Stimulated activated CD8-positive, alpha-beta memory T cell treated with anti-CD3 and anti-CD28 coated beads, Interleukin-7, amount 100 ng/mL, for 1 hour (primary cell): ENCODE results near the gene EIF3K.
A peak's percentile ranks its signal among the peaks of the same experiment; 100 is the strongest.
"Not testable (repeated sequence)": the region's sequence is repeated elsewhere in the genome, so short reads cannot be mapped to it uniquely, and the experiment has no call there.

Experiments used
- DNase-seq, 2 donors: peaks; one replicate each; pipeline ENCODE4 v3.0.0-alpha.2; 2020; ENCODE audit warnings: low read depth in 2 of 2

EIF3K gene

GRCh38 chr19:38617764-38618589 lies 1.0 kb upstream of the EIF3K start, which contains the start of gene MAP4K1:
Gene MAP4K1, minus strand, starts transcription at chr19:38617953. Its CDS starts 58 bp downstream, at chr19:38617895.
- DNase-seq, result peak in 1 of 2 donors; percentile 39

- DNase-seq, result no peak
These were observed 580 bp downstream of the EIF3K start for GRCh38 chr19:38619361-38620174.

- DNase-seq, result no peak
These were observed 5.8 kb downstream of the EIF3K start for GRCh38 chr19:38624822-38625221.

- DNase-seq, result no peak
These were observed 7.4 kb downstream of the EIF3K start for GRCh38 chr19:38626401-38626800.

- DNase-seq, result no peak
These were observed 10.6 kb downstream of the EIF3K start for GRCh38 chr19:38629568-38629967.

GRCh38 chr19:38631301-38631700 lies 12.3 kb downstream of the EIF3K start:
- DNase-seq, result not testable (repeated sequence)

GRCh38 chr19:38631811-38632475 lies 13.0 kb downstream of the EIF3K start:
- DNase-seq, result not testable (repeated sequence)

GRCh38 chr19:38632476-38633213 lies 13.7 kb downstream of the EIF3K start:
- DNase-seq, result no peak

- DNase-seq, result peak; percentile 50 to 53
These were observed 15.9 kb downstream of the EIF3K start for GRCh38 chr19:38634757-38635482.

- DNase-seq, result no peak
These were observed 16.8 kb downstream of the EIF3K start for GRCh38 chr19:38635483-38636399.

GRCh38 chr19:38638461-38638860 lies 19.5 kb downstream of the EIF3K start:
- no peak for DNase-seq

GRCh38 chr19:38639679-38640078 lies 20.7 kb downstream of the EIF3K start:
- DNase-seq, result no peak

GRCh38 chr19:38640368-38640767 lies 21.4 kb downstream of the EIF3K start:
- DNase-seq, result no peak

GRCh38 chr19:38642176-38642575 lies 23.2 kb downstream of the EIF3K start:
- no peak for DNase-seq

GRCh38 chr19:38644719-38645118 lies 25.7 kb downstream of the EIF3K start:
- no peak for DNase-seq

- peak; percentile 100 for DNase-seq
These were observed 28.5 kb downstream of the EIF3K start, which contains the start of gene ACTN4 for GRCh38 chr19:38647368-38647965. Gene ACTN4, plus strand, starts transcription at chr19:38647649. Its CDS starts 97 bp downstream, at chr19:38647746.

- no peak for DNase-seq
These were observed 29.2 kb downstream of the EIF3K start for GRCh38 chr19:38647966-38648768.

- no peak for DNase-seq
These were observed 29.8 kb downstream of the EIF3K start for GRCh38 chr19:38648769-38649304.
